ENCODE data around the gene DGAT2.

The DGAT2 gene

GRCh38 chr11:75841739-75842138 lies 73.2 kb downstream of the DGAT2 start:
- no peak for DNase-seq (ENCODE audit: low read depth)
- H3K4me3 ChIP-seq (ENCODE audit: low read depth, low read length), result no peak overlapping the region
- no peak for TF ChIP-seq CTCF (IDR thresholded peaks at IDR 0.05; ENCODE audit: low read depth, low read length)
- TF ChIP-seq MAX (IDR thresholded peaks at IDR 0.05; ENCODE audit: low read depth, low read length), result no peak

GRCh38 chr11:75845324-75845723 lies 76.7 kb downstream of the DGAT2 start:
- H3K4me3 ChIP-seq (ENCODE audit: low read depth, low read length), result no peak overlapping the region
- TF ChIP-seq CTCF (IDR thresholded peaks at IDR 0.05; ENCODE audit: low read depth, low read length), result no peak
- no peak for TF ChIP-seq POLR2A (IDR thresholded peaks at IDR 0.05; ENCODE audit: extremely low read depth, insufficient read length)
- TF ChIP-seq MYC (IDR thresholded peaks at IDR 0.05; ENCODE audit: low read depth, low read length), result no peak
- no peak for TF ChIP-seq MAX (IDR thresholded peaks at IDR 0.05; ENCODE audit: low read depth, low read length)
- DNase-seq (ENCODE audit: low read depth), result no peak

GRCh38 chr11:75849894-75850293 lies 81.3 kb downstream of the DGAT2 start:
- TF ChIP-seq MYC (IDR thresholded peaks at IDR 0.05; ENCODE audit: low read depth, low read length) (no peak), POLR2A (IDR thresholded peaks at IDR 0.05; ENCODE audit: extremely low read depth, insufficient read length) (no peak), MAX (IDR thresholded peaks at IDR 0.05; ENCODE audit: low read depth, low read length) (no peak), CTCF (IDR thresholded peaks at IDR 0.05; ENCODE audit: low read depth, low read length) (no peak)
- H3K4me3 ChIP-seq (ENCODE audit: low read depth, low read length), result no peak overlapping the region
- no peak for DNase-seq (ENCODE audit: low read depth)

GRCh38 chr11:75850787-75851186 lies 82.2 kb downstream of the DGAT2 start:
- no peak overlapping the region for H3K4me3 ChIP-seq (ENCODE audit: low read depth, low read length)
- TF ChIP-seq MYC (IDR thresholded peaks at IDR 0.05; ENCODE audit: low read depth, low read length) (no peak), POLR2A (IDR thresholded peaks at IDR 0.05; ENCODE audit: extremely low read depth, insufficient read length) (no peak), MAX (IDR thresholded peaks at IDR 0.05; ENCODE audit: low read depth, low read length) (no peak), CTCF (IDR thresholded peaks at IDR 0.05; ENCODE audit: low read depth, low read length) (no peak)
- DNase-seq (ENCODE audit: low read depth), result peak; percentile 38
